Mononuclear cell (primary cell): Measurements from ENCODE around the gene C1orf105. TPM values are rescaled to one million over a fixed set of nuclear protein-coding genes. Genes with fewer than 3 reads are reported as not detected.
"Not testable (repeated sequence)": the region's sequence is repeated elsewhere in the genome, so short reads cannot be mapped to it uniquely, and the experiment has no call there.

Source experiments
- H3K27me3 ChIP-seq: 2 replicates; pipeline ENCODE4 v1.6.0; 2011; ENCODE audit warnings: low read length, control low read depth; ENCODE audit not compliant: insufficient read depth
- H3K4me1 ChIP-seq: 2 replicates; pipeline ENCODE4 v1.5.1; 2011; ENCODE audit warnings: mild to moderate bottlenecking, low read length, control low read depth; ENCODE audit not compliant: insufficient read depth
- H3K4me3 ChIP-seq: 2 replicates; pipeline ENCODE4 v1.5.1; 2011; ENCODE audit warnings: mild to moderate bottlenecking, low read length, moderate library complexity
- H3K9me3 ChIP-seq: 2 replicates; pipeline ENCODE4 v1.5.1; 2011; ENCODE audit warnings: low read depth, mild to moderate bottlenecking, control low read depth, low read length
- total RNA-seq: library from RNA; depleted of rRNA; stranded (reverse); fragments of >200 nt; gene quantifications from one replicate; pipeline ENCODE4 v1.2.3, GENCODE V29; 2012

The C1orf105 gene
- total RNA-seq, 1 donor, result not detected

- peaks cover 40% of the 10 kb centered on the region for H3K4me1 ChIP-seq
- H3K9me3 ChIP-seq, H3K27me3 ChIP-seq, H3K4me3 ChIP-seq: not testable (repeated sequence)
These were observed 75.6 kb downstream of the C1orf105 start for GRCh38 chr1:172496127-172496526.

GRCh38 chr1:172496678-172497077 lies 76.2 kb downstream of the C1orf105 start:
- H3K4me3 ChIP-seq, result no peak overlapping the region
- H3K27me3 ChIP-seq, result peaks cover 2% of the 10 kb centered on the region
- H3K4me1 ChIP-seq, result peaks cover 40% of the 10 kb centered on the region
- no peaks in the 10 kb centered on the region for H3K9me3 ChIP-seq

- H3K4me1 ChIP-seq, result peaks cover 40% of the 10 kb centered on the region
- no peak overlapping the region for H3K4me3 ChIP-seq
- H3K27me3 ChIP-seq, result no peaks in the 10 kb centered on the region
- no peaks in the 10 kb centered on the region for H3K9me3 ChIP-seq
These were observed 76.7 kb downstream of the C1orf105 start for GRCh38 chr1:172497230-172497629.

GRCh38 chr1:172498857-172499256 lies 78.4 kb downstream of the C1orf105 start:
- Histone ChIP-seq H3K27me3 (no peaks in the 10 kb centered on the region), H3K4me3 (no peak overlapping the region), H3K4me1 (peaks cover 40% of the 10 kb centered on the region), H3K9me3 (no peaks in the 10 kb centered on the region)

GRCh38 chr1:172499636-172500141 lies 79.2 kb downstream of the C1orf105 start:
- Histone ChIP-seq H3K9me3 (no peaks in the 10 kb centered on the region), H3K4me3 (no peak overlapping the region), H3K4me1 (peaks cover 40% of the 10 kb centered on the region), H3K27me3 (no peaks in the 10 kb centered on the region)

GRCh38 chr1:172500207-172500606 lies 79.7 kb downstream of the C1orf105 start:
- Histone ChIP-seq H3K9me3 (no peaks in the 10 kb centered on the region), H3K4me1 (peaks cover 40% of the 10 kb centered on the region), H3K4me3 (no peak overlapping the region), H3K27me3 (no peaks in the 10 kb centered on the region)

GRCh38 chr1:172507741-172508140 lies 87.3 kb downstream of the C1orf105 start:
- Histone ChIP-seq H3K4me3 (no peak overlapping the region), H3K4me1 (no peaks in the 10 kb centered on the region), H3K27me3 (no peaks in the 10 kb centered on the region), H3K9me3 (no peaks in the 10 kb centered on the region)

- no peak overlapping the region for H3K4me3 ChIP-seq
- no peaks in the 10 kb centered on the region for H3K27me3 ChIP-seq
- H3K9me3 ChIP-seq, result no peaks in the 10 kb centered on the region
- H3K4me1 ChIP-seq, result no peaks in the 10 kb centered on the region
These were observed 90.0 kb downstream of the C1orf105 start for GRCh38 chr1:172510479-172510878.

- no peaks in the 10 kb centered on the region for H3K27me3 ChIP-seq
These were observed 92.1 kb downstream of the C1orf105 start for GRCh38 chr1:172512591-172512990.

GRCh38 chr1:172513479-172513878 lies 93.0 kb downstream of the C1orf105 start:
- Histone ChIP-seq H3K9me3 (no peaks in the 10 kb centered on the region), H3K4me3 (no peak overlapping the region), H3K27me3 (no peaks in the 10 kb centered on the region), H3K4me1 (peaks cover 23% of the 10 kb centered on the region)

More at GRCh38 chr1:172512591-172512990, 92.1 kb downstream of the C1orf105 start:
- Histone ChIP-seq H3K4me1 (peaks cover 17% of the 10 kb centered on the region), H3K9me3 (no peaks in the 10 kb centered on the region), H3K4me3 (no peak overlapping the region)

- H3K4me3 ChIP-seq, result no peak overlapping the region
- no peaks in the 10 kb centered on the region for H3K27me3 ChIP-seq
- H3K4me1 ChIP-seq, result peaks cover 23% of the 10 kb centered on the region
- no peaks in the 10 kb centered on the region for H3K9me3 ChIP-seq
These were observed 93.6 kb downstream of the C1orf105 start for GRCh38 chr1:172514108-172514507.

- H3K4me1 ChIP-seq, result peaks cover 23% of the 10 kb centered on the region
- H3K4me3 ChIP-seq, result no peak overlapping the region
- H3K27me3 ChIP-seq, result no peaks in the 10 kb centered on the region
- H3K9me3 ChIP-seq, result no peaks in the 10 kb centered on the region
These were observed 95.0 kb downstream of the C1orf105 start for GRCh38 chr1:172515436-172515835.

- Histone ChIP-seq H3K27me3 (no peaks in the 10 kb centered on the region), H3K9me3 (no peaks in the 10 kb centered on the region), H3K4me3 (no peak overlapping the region), H3K4me1 (peaks cover 23% of the 10 kb centered on the region)
These were observed 95.4 kb downstream of the C1orf105 start for GRCh38 chr1:172515927-172516326.

GRCh38 chr1:172517081-172517480 lies 96.6 kb downstream of the C1orf105 start:
- Histone ChIP-seq H3K4me1 (peaks cover 23% of the 10 kb centered on the region), H3K27me3 (no peaks in the 10 kb centered on the region), H3K4me3 (no peak overlapping the region), H3K9me3 (no peaks in the 10 kb centered on the region)

GRCh38 chr1:172517545-172517944 lies 97.1 kb downstream of the C1orf105 start:
- Histone ChIP-seq H3K27me3 (no peaks in the 10 kb centered on the region), H3K9me3 (no peaks in the 10 kb centered on the region), H3K4me3 (no peak overlapping the region), H3K4me1 (peaks cover 23% of the 10 kb centered on the region)
